Uterus (tissue), 2 donors: Measurements from ENCODE around the gene AMOTL1.

Experiments
- CTCF ChIP-seq, 4 experiments: fragments of 200-600 bp in 2 of 4; fragments of 450-650 bp in 2 of 4; sonication (generic) in 2 of 4; IDR thresholded peaks; one replicate each; pipeline ENCODE4 v1.5.1; 2016 to 2019; ENCODE audit warnings: antibody characterized with exemption in 4 of 4, mild to moderate bottlenecking in 2 of 4, moderate library complexity in 1 of 4
- POLR2A ChIP-seq, 2 donors: fragments of 450-650 bp; IDR thresholded peaks; one replicate each; pipeline ENCODE4 v1.6.1; 2016; ENCODE audit warnings: antibody characterized with exemption in 2 of 2, mild to moderate bottlenecking in 1 of 2, moderate library complexity in 1 of 2

GRCh38 chr11:94855666-94856065 lies 87.5 kb downstream of the AMOTL1 start:
- TF ChIP-seq CTCF (IDR thresholded peaks at IDR 0.05) (no peak), POLR2A (IDR thresholded peaks at IDR 0.05) (no peak)
